GM12801 (cell line): Measurements from ENCODE around the gene OTOG.

Experiments used
- CTCF ChIP-seq: IDR thresholded peaks from one replicate; pipeline ENCODE4 v1.5.1; 2011; ENCODE audit warnings: control low read depth; ENCODE audit not compliant: insufficient read length; ENCODE audit errors: extremely low read depth

The OTOG gene

GRCh38 chr11:17511571-17511970 is 35.5 kb upstream of the OTOG start:
- no peak for TF ChIP-seq CTCF

GRCh38 chr11:17512101-17512500 is 35.0 kb upstream of the OTOG start:
- TF ChIP-seq CTCF = no peak

GRCh38 chr11:17513853-17514252 is 33.2 kb upstream of the OTOG start:
- no peak for TF ChIP-seq CTCF

- no peak for TF ChIP-seq CTCF
These were observed 32.6 kb upstream of the OTOG start for GRCh38 chr11:17514476-17514875.

- TF ChIP-seq CTCF = no peak
These were observed 31.4 kb upstream of the OTOG start for GRCh38 chr11:17515443-17516176.

- no peak for TF ChIP-seq CTCF
These were observed 30.4 kb upstream of the OTOG start for GRCh38 chr11:17516551-17517150.

GRCh38 chr11:17517186-17517585 is 29.9 kb upstream of the OTOG start:
- TF ChIP-seq CTCF = no peak
